Esophagus squamous epithelium (tissue), 4 donors: ENCODE data around the gene KIAA2012.

ENCODE experiments used
- CTCF ChIP-seq, 6 experiments: fragments of 450-650 bp in 4 of 6; fragments of 200-600 bp in 2 of 6; sonication (generic) in 2 of 6; IDR thresholded peaks; one replicate each; pipeline ENCODE4 v1.5.1; 2016 to 2019; ENCODE audit warnings: antibody characterized with exemption in 6 of 6, mild to moderate bottlenecking in 4 of 6, moderate library complexity in 4 of 6
- POLR2A ChIP-seq, 4 donors: fragments of 450-650 bp; IDR thresholded peaks; one replicate each; pipeline ENCODE4 v1.6.1; 2017; ENCODE audit warnings: antibody characterized with exemption in 4 of 4, mild to moderate bottlenecking in 4 of 4, moderate library complexity in 3 of 4

GRCh38 chr2:202025816-202026215 lies 47.2 kb upstream of the KIAA2012 start:
- no peak for TF ChIP-seq CTCF (IDR thresholded peaks at IDR 0.05)
- TF ChIP-seq POLR2A (IDR thresholded peaks at IDR 0.05) = no peak
